Liver (tissue), 9 donors: ENCODE measurements around the gene GBX1. TPM values are rescaled to one million over a fixed set of nuclear protein-coding genes. Genes with fewer than 3 reads are reported as not detected.

Source experiments
- DNase-seq: peaks from one replicate; pipeline ENCODE4 v3.0.0-alpha.2; 2017; ENCODE audit warnings: low spot score
- H3K27ac ChIP-seq, 2 donors: one replicate each; pipeline ENCODE4 v1.7.0; 2013; ENCODE audit warnings: inconsistent platforms in 2 of 2, low read length in 2 of 2, control low read depth in 1 of 2, low read depth in 1 of 2, mild to moderate bottlenecking in 1 of 2
- H3K27me3 ChIP-seq, 4 donors: one replicate each; pipeline versions ENCODE4 v1.6.1 to v1.7.0; 2013; ENCODE audit warnings: low read length in 3 of 4, inconsistent platforms in 1 of 4, mild to moderate bottlenecking in 1 of 4, moderate library complexity in 1 of 4; ENCODE audit not compliant: control insufficient read depth in 4 of 4, insufficient read depth in 4 of 4
- H3K36me3 ChIP-seq, 4 donors: one replicate each; pipeline versions ENCODE4 v1.6.1 to v1.7.0; 2013; ENCODE audit warnings: low read length in 3 of 4, mild to moderate bottlenecking in 3 of 4, low read depth in 1 of 4, moderate library complexity in 1 of 4; ENCODE audit not compliant: control insufficient read depth in 4 of 4, insufficient read depth in 3 of 4
- H3K4me1 ChIP-seq, 4 donors: one replicate each; pipeline versions ENCODE4 v1.6.1 to v1.7.0; 2013; ENCODE audit warnings: low read length in 3 of 4, mild to moderate bottlenecking in 3 of 4, moderate library complexity in 1 of 4; ENCODE audit not compliant: control insufficient read depth in 4 of 4, insufficient read depth in 4 of 4
- H3K4me3 ChIP-seq, 3 donors: one replicate each; pipeline versions ENCODE4 v1.6.1 to v1.7.0; 2013; ENCODE audit warnings: low read length in 3 of 3, control low read depth in 1 of 3, low read depth in 1 of 3, mild to moderate bottlenecking in 1 of 3
- H3K9ac ChIP-seq, 2 donors: one replicate each; pipeline ENCODE4 v1.7.0; 2013; ENCODE audit warnings: low read length in 2 of 2, mild to moderate bottlenecking in 2 of 2, moderate library complexity in 2 of 2, control low read depth in 1 of 2, low read depth in 1 of 2
- H3K9me3 ChIP-seq, 4 donors: one replicate each; pipeline versions ENCODE4 v1.6.1 to v1.7.0; 2013; ENCODE audit warnings: low read length in 3 of 4; ENCODE audit not compliant: control insufficient read depth in 4 of 4
- ATF3 ChIP-seq: IDR thresholded peaks from 2 replicates; pipeline ENCODE4 v1.6.1; 2016; ENCODE audit warnings: antibody characterized with exemption
- CTCF ChIP-seq: fragments of 150-350 bp; IDR thresholded peaks from 2 replicates; pipeline ENCODE4 v1.5.1; 2017; ENCODE audit warnings: improper control_type of control experiment, low read depth, low read length; ENCODE audit not compliant: missing input control
- EGR1 ChIP-seq, 2 donors: IDR thresholded peaks; 2 replicates each; pipeline ENCODE4 v1.6.1; 2016 to 2018; ENCODE audit warnings: antibody characterized with exemption in 2 of 2, low read depth in 2 of 2
- FOXA1 ChIP-seq: IDR thresholded peaks from 2 replicates; pipeline ENCODE4 v1.6.1; 2016; ENCODE audit warnings: antibody characterized with exemption
- FOXA2 ChIP-seq: IDR thresholded peaks from 2 replicates; pipeline ENCODE4 v1.6.1; 2016; ENCODE audit warnings: antibody characterized with exemption
- GABPA ChIP-seq, 2 donors: IDR thresholded peaks in 1 of 2; conservative IDR thresholded peaks in 1 of 2; 2 replicates each; pipeline ENCODE4 v1.6.1; 2016; ENCODE audit warnings: antibody characterized with exemption in 2 of 2, mild to moderate bottlenecking in 1 of 2, moderate library complexity in 1 of 2
- HNF4A ChIP-seq, 2 donors: conservative IDR thresholded peaks; 2 replicates each; pipeline ENCODE4 v1.6.1; 2016; ENCODE audit warnings: antibody characterized with exemption in 2 of 2, mild to moderate bottlenecking in 2 of 2
- JUND ChIP-seq, 2 donors: IDR thresholded peaks; 2 replicates each; pipeline ENCODE4 v1.6.1; 2016; ENCODE audit warnings: antibody characterized with exemption in 2 of 2
- MAX ChIP-seq: IDR thresholded peaks from 2 replicates; pipeline ENCODE4 v1.6.1; 2016; ENCODE audit warnings: antibody characterized with exemption
- NR2F2 ChIP-seq: IDR thresholded peaks from 2 replicates; pipeline ENCODE4 v1.6.1; 2016; ENCODE audit warnings: antibody characterized with exemption
- RAD21 ChIP-seq, 2 donors: IDR thresholded peaks; 2 replicates each; pipeline ENCODE4 v1.6.1; 2016; ENCODE audit warnings: antibody characterized with exemption in 2 of 2, mild to moderate bottlenecking in 2 of 2
- RXRA ChIP-seq, 2 donors: IDR thresholded peaks; 2 replicates each; pipeline ENCODE4 v1.6.1; 2017 to 2018; ENCODE audit warnings: antibody characterized with exemption in 2 of 2, mild to moderate bottlenecking in 1 of 2
- SP1 ChIP-seq: IDR thresholded peaks from 2 replicates; pipeline ENCODE4 v1.6.1; 2018; ENCODE audit warnings: antibody characterized with exemption, mild to moderate bottlenecking
- TAF1 ChIP-seq: conservative IDR thresholded peaks from 2 replicates; pipeline ENCODE4 v1.6.1; 2016; ENCODE audit warnings: antibody characterized with exemption, mild to moderate bottlenecking
- YY1 ChIP-seq: IDR thresholded peaks from 2 replicates; pipeline ENCODE4 v1.6.1; 2016; ENCODE audit warnings: antibody characterized with exemption, mild to moderate bottlenecking
- ZBTB33 ChIP-seq: IDR thresholded peaks from 2 replicates; pipeline ENCODE4 v1.6.1; 2016; ENCODE audit warnings: antibody characterized with exemption
- WGBS: extraction: QIAGEN DNeasy Blood & Tissue Kit; methylation state at CpG from one replicate; pipeline ENCODE4 v1.1.7; 2013; 5-methylcytosine and 5-hydroxymethylcytosine counted together
- polyA plus RNA-seq, 2 donors: library from polyadenylated mRNA; stranded (reverse) in 1 of 2; unstranded in 1 of 2; fragments of 200-250 nt in 1 of 2; fragments of >200 nt in 1 of 2; fragmentation: Nextera tagmentation in 1 of 2; extraction: Ambion mirVana in 1 of 2; gene quantifications; one replicate each; pipeline versions ENCODE4 v1.2.1 to v1.2.3, GENCODE V29; 2013 to 2015
- total RNA-seq, 2 donors: library from RNA; depleted of rRNA; stranded (reverse); fragments of >200 nt; gene quantifications; one replicate each; pipeline ENCODE4 v1.2.3, GENCODE V29; 2014
- donor health status: healthy.
- donor health status: healthy.
- donor health status: healthy.
- donor health status: healthy.
- donor health status: healthy.

GBX1 gene
- total and polyA plus RNA-seq, 4 donors = not detected

GRCh38 chr7:151172273-151173141 lies 5.0 kb upstream of the GBX1 start:
- TF ChIP-seq RAD21 (IDR thresholded peaks at IDR 0.05) (peak; percentile 88 to 94), HNF4A (conservative IDR thresholded peaks at IDR 0.05) (no peak), CTCF (peak; percentile 100)
- WGBS = 20% methylated on average over 42 of the region's 42 CpGs

GRCh38 chr7:151168787-151169162 lies 1.3 kb upstream of the GBX1 start:
- no peaks in the 10 kb centered on the region for H3K9me3 ChIP-seq
- TF ChIP-seq YY1 = no peak
- no peak for TF ChIP-seq FOXA1
- no peak for TF ChIP-seq RAD21 (IDR thresholded peaks at IDR 0.05)
- no peak for TF ChIP-seq RXRA (IDR thresholded peaks at IDR 0.05)
- TF ChIP-seq MAX = no peak
- no peak for TF ChIP-seq HNF4A (conservative IDR thresholded peaks at IDR 0.05)
- TF ChIP-seq TAF1 = no peak
- no peak for TF ChIP-seq ZBTB33
- no peak for TF ChIP-seq SP1
- TF ChIP-seq CTCF = no peak
- no peak for TF ChIP-seq NR2F2
- TF ChIP-seq JUND (IDR thresholded peaks at IDR 0.05) = no peak
- TF ChIP-seq EGR1 (IDR thresholded peaks at IDR 0.05; ENCODE audit: low read depth in 2 of 2) = no peak
- TF ChIP-seq GABPA (IDR thresholded peaks at IDR 0.05 in 1 of 2, conservative IDR thresholded peaks at IDR 0.05 in 1 of 2) = no peak
- no peak for TF ChIP-seq FOXA2
- no peak for TF ChIP-seq ATF3
- H3K9ac ChIP-seq = no peak overlapping the region
- 24% methylated on average over 10 of the region's 10 CpGs for WGBS
- H3K36me3 ChIP-seq = no peaks in the 10 kb centered on the region
- H3K27ac ChIP-seq = no peak overlapping the region
- no peak for DNase-seq
- peaks cover 5 to 14% (median 9%) of the 10 kb centered on the region in 4 donors for H3K27me3 ChIP-seq
- H3K4me1 ChIP-seq = peaks cover 8 to 15% (median 12%) of the 10 kb centered on the region in 4 donors
- H3K4me3 ChIP-seq = no peak overlapping the region

More at GRCh38 chr7:151172273-151173141, 5.0 kb upstream of the GBX1 start:
- H3K9ac ChIP-seq = no peak overlapping the region
- no peak overlapping the region for H3K4me3 ChIP-seq
- H3K27me3 ChIP-seq = peaks cover 0 to 9% (median 4%) of the 10 kb centered on the region in 4 donors
- no peak overlapping the region for H3K27ac ChIP-seq
- no peaks in the 10 kb centered on the region for H3K9me3 ChIP-seq
- H3K4me1 ChIP-seq = peaks cover 3 to 8% (median 6%) of the 10 kb centered on the region in 4 donors
- H3K36me3 ChIP-seq = no peaks in the 10 kb centered on the region
- peak; percentile 88 for DNase-seq
